OCI-LY3 (cell line): ENCODE results near the gene KRT6B.

Experiments used
- CTCF ChIP-seq: fragments of 200-600, 300-600 bp; sonication (generic); IDR thresholded peaks from 2 replicates; pipeline ENCODE4 v1.5.1; 2014; ENCODE audit warnings: antibody characterized with exemption, low read length, low read depth
- EZH2phosphoT487 ChIP-seq: fragments of 200-600 bp; shearing (Covaris generic); IDR thresholded peaks from 2 replicates; pipeline ENCODE4 v1.6.1; 2018; ENCODE audit warnings: antibody characterized with exemption, mixed run types, low read depth

GRCh38 chr12:52446367-52447045, 5.4 kb downstream of the KRT6B start:
- TF ChIP-seq CTCF (no peak), EZH2phosphoT487 (no peak)
